NCI-H1048 (cell line): ENCODE measurements around the gene DAPK1.

Experiments used
- DNase-seq: peaks from one replicate; lab custom pipeline; 2025; lab: John Stamatoyannopoulos, UW

DAPK1 gene

DNA sequence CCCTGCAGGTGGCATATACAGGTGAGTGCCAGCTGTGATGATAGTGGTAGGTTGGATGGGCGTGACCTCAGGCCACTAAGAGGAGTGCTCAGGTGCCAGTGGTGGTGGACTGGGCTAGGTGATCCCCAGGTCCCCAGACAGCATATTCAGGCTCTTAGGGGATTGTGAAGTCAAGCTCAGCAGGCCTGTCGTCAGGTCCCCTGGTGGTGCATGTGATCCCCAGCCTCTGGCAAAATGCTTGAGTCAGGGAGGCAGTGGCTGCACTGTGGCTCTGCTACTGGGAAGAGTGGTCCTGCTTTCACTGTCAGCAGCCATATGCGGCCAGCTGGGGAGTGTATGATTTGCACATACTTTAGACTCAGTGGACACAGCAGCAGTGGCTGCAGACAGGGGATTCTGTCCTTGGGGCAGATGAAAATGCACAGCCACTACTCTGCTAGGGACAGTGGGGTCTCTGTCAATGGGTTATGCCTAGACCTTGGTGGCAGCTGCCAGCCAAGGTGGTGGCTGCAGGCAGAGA, 196.6 kb downstream of the DAPK1 start:
- no peak for DNase-seq

DNA sequence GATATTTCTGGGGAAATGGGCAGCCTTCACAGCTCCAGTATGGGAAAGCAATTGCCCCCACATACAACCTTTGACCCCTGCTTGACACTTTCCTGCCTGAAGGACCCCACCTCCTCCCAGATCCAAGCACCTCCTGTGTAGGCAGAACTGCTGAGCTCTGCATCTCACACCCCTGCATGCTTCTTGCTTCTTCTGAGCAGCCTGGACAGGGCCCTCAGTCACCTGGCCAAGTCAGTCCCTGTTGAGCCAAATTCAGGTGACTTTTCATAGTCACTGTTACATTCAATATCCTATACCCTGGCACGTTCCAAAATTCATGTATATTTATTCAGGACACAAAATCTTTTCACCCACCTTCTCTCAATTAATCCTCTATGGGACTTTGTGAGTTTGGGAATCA, 197.9 kb downstream of the DAPK1 start:
- DNase-seq: no peak

DNA sequence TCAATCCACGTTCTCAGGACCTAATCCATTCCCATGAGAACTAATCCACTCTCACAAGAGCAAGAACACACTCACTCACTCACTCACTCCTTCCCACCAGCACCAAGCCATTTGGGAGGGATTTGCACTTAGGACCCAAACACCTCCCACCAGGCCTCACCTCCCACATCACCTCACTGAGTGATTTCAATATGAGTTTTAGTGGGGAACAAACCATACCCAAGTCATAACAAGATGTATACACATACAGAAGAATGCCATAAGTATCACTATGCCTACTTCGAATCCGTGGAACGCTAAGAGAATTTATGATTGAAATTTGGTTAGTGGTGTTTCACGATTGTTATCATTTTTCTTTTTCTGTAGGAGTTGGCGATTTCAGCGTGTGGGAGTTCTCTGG, 199.0 kb downstream of the DAPK1 start:
- DNase-seq: no peak

- DNase-seq: no peak
These were observed 200.6 kb downstream of the DAPK1 start for GRCh38 chr9:87698069-87698809.

GRCh38 chr9:87699835-87700234, 202.2 kb downstream of the DAPK1 start:
- DNase-seq: no peak

- no peak for DNase-seq
These were observed 203.8 kb downstream of the DAPK1 start for GRCh38 chr9:87701491-87701890.

DNA sequence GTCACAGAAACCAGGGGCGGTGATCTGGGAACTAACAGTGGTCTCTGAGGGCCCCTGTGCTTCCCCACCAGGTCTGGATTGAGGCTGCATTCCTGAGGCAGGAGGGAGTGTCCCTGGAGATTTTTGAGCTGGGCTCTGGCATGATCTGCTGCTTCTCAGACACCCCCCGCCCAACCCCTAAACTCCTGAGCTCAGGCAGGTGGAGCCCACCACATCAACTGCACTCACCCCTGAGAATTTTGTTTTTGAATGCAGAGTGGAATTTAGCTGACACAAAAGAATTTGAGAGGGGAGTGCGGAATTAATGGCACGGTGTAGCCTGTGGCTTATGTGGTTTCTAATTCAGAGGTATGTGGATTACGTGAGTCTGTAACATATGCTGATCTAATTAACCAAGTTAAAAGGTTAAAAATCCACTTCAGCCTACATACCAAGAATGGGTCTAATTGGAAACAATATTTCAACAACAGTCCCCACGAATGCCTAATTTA, 204.3 kb downstream of the DAPK1 start:
- no peak for DNase-seq

DNA sequence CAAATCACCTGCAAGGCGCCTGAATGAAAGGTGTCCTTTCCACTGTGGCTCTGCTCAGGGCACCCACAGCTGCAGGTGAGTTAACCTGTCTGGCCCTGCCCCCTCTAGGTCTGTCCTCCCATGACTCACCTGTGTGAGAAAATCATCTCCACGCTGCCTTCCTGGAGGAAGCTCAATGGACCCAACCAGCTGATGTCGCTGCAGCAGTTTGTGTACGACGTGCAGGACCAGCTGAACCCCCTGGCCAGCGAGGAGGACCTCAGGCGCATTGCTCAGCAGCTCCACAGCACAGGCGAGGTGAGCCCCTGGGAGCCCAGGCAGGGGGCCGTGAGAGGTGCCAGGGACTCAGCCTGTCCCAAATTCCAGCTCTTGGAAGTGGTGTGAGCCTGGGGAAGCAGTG, 205.3 kb downstream of the DAPK1 start:
- DNase-seq: no peak

DNA sequence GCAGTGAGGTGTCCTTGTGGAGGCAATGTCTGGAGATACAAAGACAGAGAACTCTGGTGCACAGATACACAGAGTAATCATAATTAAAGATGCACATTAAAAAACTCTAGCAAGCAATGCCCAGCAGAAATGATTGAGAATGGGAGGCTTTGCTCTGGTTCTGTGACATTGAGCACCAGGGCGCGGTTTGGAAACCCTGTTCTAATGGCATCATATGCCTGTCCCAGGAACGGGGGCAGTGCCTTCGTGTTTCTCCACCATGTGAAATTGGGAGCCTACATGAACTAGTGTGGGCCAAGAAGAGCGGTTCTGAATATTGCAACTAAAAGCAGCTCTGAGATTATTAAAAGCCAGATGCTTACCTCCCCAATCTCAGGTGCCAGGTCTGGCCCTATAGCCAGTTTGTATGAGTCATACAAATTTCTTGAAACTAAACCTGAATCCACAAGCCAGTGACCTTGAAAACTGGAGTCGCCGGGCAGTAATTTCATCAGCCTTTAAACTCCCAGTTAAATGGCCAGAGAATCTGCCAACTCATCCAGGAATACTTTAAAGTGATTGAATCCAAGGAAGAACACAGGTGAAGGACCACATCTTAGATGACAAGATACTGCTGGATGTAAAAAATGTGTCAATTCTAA, 206.1 kb downstream of the DAPK1 start:
- DNase-seq: no peak

- no peak for DNase-seq
These were observed 206.7 kb downstream of the DAPK1 start for GRCh38 chr9:87704342-87704741.

DNA sequence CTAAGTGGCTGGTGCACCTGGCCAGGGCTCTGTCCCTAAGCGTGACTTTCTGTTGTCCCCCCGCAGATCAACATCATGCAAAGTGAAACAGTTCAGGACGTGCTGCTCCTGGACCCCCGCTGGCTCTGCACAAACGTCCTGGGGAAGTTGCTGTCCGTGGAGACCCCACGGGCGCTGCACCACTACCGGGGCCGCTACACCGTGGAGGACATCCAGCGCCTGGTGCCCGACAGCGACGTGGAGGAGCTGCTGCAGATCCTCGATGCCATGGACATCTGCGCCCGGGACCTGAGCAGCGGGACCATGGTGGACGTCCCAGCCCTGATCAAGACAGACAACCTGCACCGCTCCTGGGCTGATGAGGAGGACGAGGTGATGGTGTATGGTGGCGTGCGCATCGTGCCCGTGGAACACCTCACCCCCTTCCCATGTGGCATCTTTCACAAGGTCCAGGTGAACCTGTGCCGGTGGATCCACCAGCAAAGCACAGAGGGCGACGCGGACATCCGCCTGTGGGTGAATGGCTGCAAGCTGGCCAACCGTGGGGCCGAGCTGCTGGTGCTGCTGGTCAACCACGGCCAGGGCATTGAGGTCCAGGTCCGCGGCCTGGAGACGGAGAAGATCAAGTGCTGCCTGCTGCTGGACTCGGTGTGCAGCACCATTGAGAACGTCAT, 208.5 kb downstream of the DAPK1 start:
- no peak for DNase-seq

GRCh38 chr9:87707805-87708506, 210.3 kb downstream of the DAPK1 start:
- no peak for DNase-seq

DNA sequence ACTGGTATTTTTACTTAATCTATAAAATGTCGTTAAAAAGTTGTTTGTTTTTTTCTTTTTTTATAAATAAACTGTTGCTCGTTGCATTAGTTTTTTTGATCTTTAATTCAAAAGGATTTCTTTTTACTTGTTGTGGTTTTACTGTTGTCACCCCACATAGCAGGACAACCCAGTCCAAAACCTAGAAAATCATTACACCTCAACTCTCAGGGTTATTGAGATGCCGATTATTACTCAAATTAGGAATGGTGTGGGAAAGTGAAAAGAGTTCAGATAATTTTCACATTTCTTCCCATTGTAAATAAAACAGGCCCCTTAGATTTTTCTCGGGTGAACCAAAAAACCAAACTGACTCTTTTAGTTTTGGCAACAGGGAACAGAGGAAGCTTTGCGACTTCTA, 210.9 kb downstream of the DAPK1 start:
- no peak for DNase-seq

DNA sequence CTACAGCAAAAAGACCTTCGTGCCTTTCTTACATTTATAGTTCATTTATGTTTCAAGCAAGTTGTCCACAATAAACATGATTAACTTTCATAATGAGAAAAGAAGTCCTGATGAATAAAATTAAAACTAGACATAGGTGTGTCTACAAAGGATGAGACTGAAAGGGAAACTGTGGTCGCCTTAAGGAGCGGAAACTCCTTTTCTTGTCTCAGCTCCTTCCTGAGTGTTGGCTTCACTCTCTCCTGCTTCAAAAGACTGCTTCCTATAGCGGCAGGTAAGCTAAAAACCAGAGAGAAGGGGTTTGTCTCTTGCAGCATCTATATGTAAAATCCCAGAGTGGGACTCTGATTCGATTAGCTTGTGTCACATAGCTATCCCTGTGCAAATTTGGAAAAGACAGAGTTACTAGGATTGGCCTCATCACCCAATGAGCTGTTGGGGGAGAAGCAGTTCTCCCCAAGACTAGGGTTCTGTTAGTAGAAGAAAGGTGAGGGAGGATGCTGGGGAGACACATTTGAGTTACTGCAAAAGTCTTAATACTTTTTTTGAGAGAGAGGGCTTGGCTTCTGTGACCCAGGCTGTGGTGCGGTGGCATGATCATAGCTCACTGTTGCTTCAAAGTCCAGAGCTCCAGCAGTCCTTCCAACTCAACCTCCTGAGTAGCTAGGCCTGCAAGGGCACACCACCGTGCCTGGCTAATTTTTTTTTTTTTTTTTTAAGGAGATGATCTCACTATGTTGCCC, 211.5 kb downstream of the DAPK1 start:
- no peak for DNase-seq

DNA sequence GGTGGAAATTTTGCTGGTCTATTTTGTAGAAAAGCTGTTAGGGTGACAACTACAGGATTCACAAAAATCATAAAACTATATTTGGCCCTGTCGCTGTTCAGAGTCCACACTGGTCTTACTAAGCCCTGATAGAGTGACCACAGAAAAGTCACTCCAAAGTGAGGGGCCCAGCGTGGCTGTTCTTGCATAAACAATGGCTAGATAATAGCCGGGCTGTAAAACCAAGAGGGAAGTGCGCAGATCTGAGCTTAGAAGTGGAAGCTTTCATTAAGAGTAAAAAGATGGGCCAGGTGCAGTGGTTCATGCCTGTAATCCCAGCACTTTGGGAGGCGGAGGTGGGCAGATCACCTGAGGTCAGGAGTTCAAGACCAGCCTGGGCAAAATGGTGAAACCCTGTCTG, 212.8 kb downstream of the DAPK1 start:
- DNase-seq: no peak

GRCh38 chr9:87711857-87712800, 214.5 kb downstream of the DAPK1 start:
- no peak for DNase-seq

DNA sequence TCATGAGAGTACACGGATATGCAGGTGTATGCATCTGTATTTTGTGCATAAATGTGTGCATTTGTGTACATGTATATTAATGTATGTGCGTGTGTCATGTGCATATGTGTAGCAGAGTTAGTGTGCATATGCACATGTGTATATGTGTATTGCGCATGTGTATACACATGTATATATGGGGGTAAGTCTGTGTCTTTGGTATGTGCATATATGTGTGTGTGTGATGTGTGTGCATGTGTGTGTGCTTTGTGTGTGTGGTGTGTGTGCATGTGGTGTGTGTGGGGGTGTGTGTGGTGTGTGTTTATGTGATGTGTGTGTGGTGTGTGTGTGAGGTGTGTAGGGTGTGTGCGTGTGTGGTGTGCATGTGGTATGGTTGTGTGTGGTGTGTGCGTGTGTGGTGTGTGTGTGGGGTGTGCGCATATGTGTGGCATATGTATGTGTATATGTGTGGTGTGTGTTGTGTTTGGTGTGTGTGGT, 215.2 kb downstream of the DAPK1 start:
- DNase-seq: no peak

DNA sequence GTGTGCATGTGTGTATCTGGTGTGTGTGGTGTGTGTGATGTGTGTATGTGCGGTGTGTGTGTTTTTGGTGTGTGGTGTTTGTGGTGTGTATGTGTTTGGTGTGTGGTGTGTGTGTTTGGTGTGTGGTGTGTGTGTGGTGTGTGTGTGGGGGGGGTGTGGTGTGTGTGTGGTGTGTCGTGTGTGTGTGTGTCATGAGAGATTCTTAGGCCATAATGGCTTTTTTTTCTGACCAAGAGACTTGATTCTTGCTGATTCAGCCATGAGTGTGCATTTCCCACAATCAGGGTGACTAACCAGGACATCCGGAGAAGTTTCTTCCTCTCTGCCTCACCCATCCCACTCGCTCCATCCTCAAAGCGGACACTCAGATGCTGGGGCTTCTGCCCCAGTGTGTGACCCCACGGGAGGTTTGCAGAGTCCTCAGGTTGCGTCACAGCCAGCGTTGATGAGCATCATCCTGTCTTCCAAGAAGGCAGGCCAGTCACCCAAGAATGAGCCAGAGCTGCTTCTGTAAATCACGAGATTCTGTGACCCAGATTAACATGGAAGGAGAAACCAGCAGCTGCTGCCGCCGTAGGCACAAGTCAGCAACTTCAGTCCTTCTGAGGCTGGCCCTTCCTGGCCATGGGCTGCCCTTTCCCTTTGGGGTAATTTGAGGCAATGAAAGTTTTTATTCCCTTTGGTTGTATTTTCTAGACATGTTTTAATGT, 215.8 kb downstream of the DAPK1 start:
- DNase-seq: no peak

- no peak for DNase-seq
These were observed 216.3 kb downstream of the DAPK1 start for GRCh38 chr9:87713988-87714330.

- DNase-seq: no peak
These were observed 217.2 kb downstream of the DAPK1 start for GRCh38 chr9:87714819-87715218.
